Lower leg skin (tissue), 3 donors: ENCODE measurements around the gene PPP3R1.

Experiments
- CTCF ChIP-seq, 3 donors: fragments of 450-650 bp; IDR thresholded peaks; one replicate each; pipeline ENCODE4 v1.5.1; 2016; ENCODE audit warnings: antibody characterized with exemption in 3 of 3, mild to moderate bottlenecking in 3 of 3, moderate library complexity in 2 of 3
- POLR2A ChIP-seq, 2 donors: fragments of 450-650 bp; IDR thresholded peaks; one replicate each; pipeline ENCODE4 v1.6.1; 2016 to 2017; ENCODE audit warnings: antibody characterized with exemption in 2 of 2, mild to moderate bottlenecking in 1 of 2, moderate library complexity in 1 of 2

- TF ChIP-seq POLR2A (IDR thresholded peaks at IDR 0.05) (no peak), CTCF (IDR thresholded peaks at IDR 0.05) (no peak)
Observed at GRCh38 chr2:68189991-68190784, 62.1 kb downstream of the PPP3R1 start.
